GM12892 (cell line): ENCODE measurements around the gene MRPL39.

Experiments used
- POLR2A ChIP-seq: IDR thresholded peaks from 2 replicates; pipeline ENCODE4 v1.6.1; 2011; ENCODE audit warnings: low read depth, low read length, control low read depth
- TAF1 ChIP-seq: IDR thresholded peaks from 2 replicates; pipeline ENCODE4 v1.6.1; 2011; ENCODE audit warnings: low read depth, mild to moderate bottlenecking, control low read depth, low read length, borderline replicate concordance

- TF ChIP-seq POLR2A = no peak
- no peak for TF ChIP-seq TAF1
Observed at GRCh38 chr21:25539606-25540005, 67.7 kb downstream of the MRPL39 start.
